Muscle of leg (tissue), 11 donors: Measurements from ENCODE around the gene OR2T3. TPM values are rescaled to one million over a fixed set of nuclear protein-coding genes. Genes with fewer than 3 reads are reported as not detected.
"Not testable (repeated sequence)": the region's sequence is repeated elsewhere in the genome, so short reads cannot be mapped to it uniquely, and the experiment has no call there.

ENCODE experiments used
- DNase-seq: peaks from one replicate; pipeline ENCODE4 v3.0.0; 2013
- H3K27ac ChIP-seq: one replicate; pipeline ENCODE4 v1.5.1; 2013; ENCODE audit warnings: mild to moderate bottlenecking, low read length, control low read depth
- H3K27me3 ChIP-seq: one replicate; pipeline ENCODE4 v1.6.1; 2013; ENCODE audit warnings: low read length; ENCODE audit not compliant: control insufficient read depth, insufficient read depth
- H3K36me3 ChIP-seq: one replicate; pipeline ENCODE4 v1.6.1; 2013; ENCODE audit warnings: low read length; ENCODE audit not compliant: control insufficient read depth, insufficient read depth
- H3K4me1 ChIP-seq: one replicate; pipeline ENCODE4 v1.6.1; 2013; ENCODE audit warnings: low read length; ENCODE audit not compliant: control insufficient read depth, insufficient read depth
- H3K4me3 ChIP-seq: one replicate; pipeline ENCODE4 v1.5.1; 2013; ENCODE audit warnings: low read length, control low read depth
- H3K9me3 ChIP-seq: replicated peaks from 2 replicates; pipeline ENCODE4 v1.6.1; 2013; ENCODE audit warnings: low read depth, low read length; ENCODE audit not compliant: control insufficient read depth
- WGBS: methylation state at CpG from one replicate; pipeline ENCODE4 v1.1.5; 2013; ENCODE audit warnings: missing lambda C conversion rate; ENCODE audit not compliant: insufficient coverage; 5-methylcytosine and 5-hydroxymethylcytosine counted together
- polyA plus RNA-seq, 8 donors: library from polyadenylated mRNA; unstranded; fragments of 120-200 nt; gene quantifications; one replicate each; pipeline versions ENCODE4 v1.2.1 to v1.2.3, GENCODE V29; 2013; ENCODE audit warnings: inconsistent platforms in 1 of 8, low replicate concordance in 1 of 8; ENCODE audit not compliant: insufficient read length in 8 of 8, insufficient read depth in 1 of 8
- total RNA-seq: library from RNA; stranded (reverse); fragments of 120-200 nt; gene quantifications from one replicate; pipeline ENCODE4 v1.2.4, GENCODE V29; 2013

The OR2T3 gene
- total and polyA plus RNA-seq, 9 donors, result not detected

DNA sequence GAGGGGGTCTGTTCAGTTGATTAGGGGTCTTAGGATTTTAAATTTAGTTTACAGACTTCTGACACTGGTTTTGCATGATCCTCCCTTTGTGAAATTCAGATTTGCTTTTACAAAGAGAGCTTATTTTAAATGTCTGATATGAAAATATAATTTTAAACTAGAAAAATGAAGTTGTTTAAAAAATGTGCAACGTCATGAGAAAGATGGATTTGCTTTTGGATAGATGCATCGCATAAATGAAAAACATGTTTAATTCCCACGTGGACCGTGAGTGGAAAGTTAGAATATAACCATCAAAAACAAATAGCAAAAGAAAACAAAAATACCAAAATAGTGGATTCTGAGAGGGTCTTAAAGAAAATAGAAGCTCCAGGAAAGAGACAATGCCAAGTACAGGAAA, 2.0 kb upstream of the OR2T3 start:
- no CpG with 5 or more reads among the region's 4 CpGs for WGBS
- H3K4me1 ChIP-seq, result no peaks in the 10 kb centered on the region
- H3K4me3 ChIP-seq, result no peak overlapping the region
- no peaks in the 10 kb centered on the region for H3K36me3 ChIP-seq
- no peak for DNase-seq
- H3K9me3 ChIP-seq, result peaks cover 8% of the 10 kb centered on the region
- H3K27ac ChIP-seq, result no peak overlapping the region
- no peaks in the 10 kb centered on the region for H3K27me3 ChIP-seq

GRCh38 chr1:248472111-248472510, 1.0 kb upstream of the OR2T3 start:
- H3K27ac ChIP-seq, H3K4me1 ChIP-seq, H3K4me3 ChIP-seq, H3K36me3 ChIP-seq, DNase-seq, H3K9me3 ChIP-seq, H3K27me3 ChIP-seq: not testable (repeated sequence)
- no CpG with 5 or more reads among the region's 2 CpGs for WGBS

GRCh38 chr1:248475660-248476059, 2.5 kb downstream of the OR2T3 start:
- whole genome bisulfite sequencing, result no CpG with 5 or more reads among the region's 1 CpG
- H3K9me3 ChIP-seq, DNase-seq, H3K4me3 ChIP-seq, H3K27me3 ChIP-seq, H3K4me1 ChIP-seq, H3K27ac ChIP-seq, H3K36me3 ChIP-seq: not testable (repeated sequence)

- H3K27ac ChIP-seq, H3K36me3 ChIP-seq, H3K4me1 ChIP-seq, H3K27me3 ChIP-seq, H3K4me3 ChIP-seq, DNase-seq, H3K9me3 ChIP-seq: not testable (repeated sequence)
- WGBS, result 81% methylated on average over 4 of the region's 13 CpGs
Measured at GRCh38 chr1:248481686-248482579, 8.8 kb downstream of the OR2T3 start.

DNA sequence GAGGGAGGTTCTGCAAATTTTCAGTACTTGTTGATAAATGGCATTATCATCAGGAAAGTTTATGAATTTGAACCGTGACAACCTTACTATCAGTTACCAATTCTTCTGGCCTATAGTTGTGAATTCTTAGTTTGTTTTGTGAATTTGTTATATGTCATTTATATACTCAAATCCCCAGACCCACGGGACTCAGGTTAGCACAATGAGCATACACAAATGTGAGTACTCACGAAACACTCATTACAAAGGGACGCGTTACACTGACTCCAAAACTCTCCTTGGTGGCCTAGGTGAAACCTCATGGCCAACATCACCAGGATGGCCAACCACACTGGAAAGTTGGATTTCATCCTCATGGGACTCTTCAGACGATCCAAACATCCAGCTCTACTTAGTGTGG, 15.1 kb downstream of the OR2T3 start, which contains the start of gene OR2T5:
Gene OR2T5, plus strand, starts transcription at position 301 of the 400 bp plus-strand sequence. Its CDS starts 0 bp downstream, at position 301.
- H3K27ac ChIP-seq, H3K27me3 ChIP-seq, H3K4me1 ChIP-seq, H3K4me3 ChIP-seq, DNase-seq, H3K9me3 ChIP-seq, H3K36me3 ChIP-seq: not testable (repeated sequence)
- WGBS, result no CpG with 5 or more reads among the region's 6 CpGs

- not testable (repeated sequence) for DNase-seq, H3K27me3 ChIP-seq, H3K4me1 ChIP-seq, H3K36me3 ChIP-seq, H3K27ac ChIP-seq, H3K4me3 ChIP-seq, H3K9me3 ChIP-seq
- WGBS, result no CpG with 5 or more reads among the region's 5 CpGs
Measured at GRCh38 chr1:248496661-248497060, 23.5 kb downstream of the OR2T3 start.

DNA sequence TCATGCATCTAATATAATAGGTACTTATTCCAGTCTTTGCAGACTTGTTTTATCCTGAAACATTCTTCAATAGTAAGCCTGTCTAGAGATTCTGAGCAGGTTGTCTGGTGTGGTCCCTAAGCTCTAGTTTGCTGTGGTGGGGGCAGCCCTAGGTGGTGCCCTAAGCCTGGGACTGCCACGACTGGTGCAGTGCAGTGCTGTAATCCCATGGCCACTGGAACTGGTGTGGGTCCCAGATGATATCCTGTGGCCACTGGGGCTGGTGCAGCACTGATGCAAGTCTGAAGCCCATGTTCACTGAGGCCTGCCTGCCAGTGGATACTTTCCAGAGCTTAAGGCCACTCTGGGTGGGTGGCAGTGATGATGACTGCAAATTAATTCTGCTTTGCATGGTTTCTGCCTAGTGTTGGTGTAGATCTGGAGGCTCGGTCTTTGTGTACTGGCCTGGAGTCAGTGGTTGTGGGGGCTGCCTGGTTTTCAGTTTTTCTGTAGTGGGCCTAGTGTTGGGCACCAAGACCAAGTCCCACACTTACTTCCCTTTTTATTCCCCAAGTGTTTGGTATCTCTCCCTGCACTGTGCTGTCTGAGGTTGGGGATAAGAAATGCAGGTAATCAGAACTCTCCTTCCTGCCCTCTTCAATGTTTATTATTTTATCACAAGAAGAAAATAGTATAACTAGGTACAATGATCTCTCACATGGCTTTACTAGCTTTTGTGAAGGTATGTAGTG, 27.3 kb downstream of the OR2T3 start:
- not testable (repeated sequence) for H3K4me3 ChIP-seq, H3K36me3 ChIP-seq, H3K27me3 ChIP-seq, H3K9me3 ChIP-seq, DNase-seq, H3K27ac ChIP-seq, H3K4me1 ChIP-seq
- WGBS, result no CpG with 5 or more reads among the region's 2 CpGs

DNA sequence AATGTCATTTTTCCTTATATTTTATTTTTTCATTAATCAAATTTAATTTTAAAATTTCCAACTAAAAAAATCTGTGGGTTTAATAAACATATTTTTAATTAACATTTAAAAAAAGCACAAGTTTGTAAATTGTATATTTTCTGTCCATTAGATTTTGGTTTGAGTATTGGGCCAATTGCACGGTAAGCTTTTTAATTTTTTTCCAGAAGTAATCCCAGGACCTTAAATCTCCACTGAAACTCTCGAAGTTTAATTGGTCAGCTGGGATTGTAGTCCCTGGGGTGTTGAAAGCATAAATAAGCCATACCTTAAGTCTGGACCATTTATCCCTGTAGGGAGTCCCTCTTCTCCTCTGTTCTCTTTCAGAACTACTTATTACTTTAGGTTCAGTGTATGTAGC, 34.6 kb downstream of the OR2T3 start, which contains the start of gene OR2G6:
Gene OR2G6, plus strand, starts transcription at position 301 of the 400 bp plus-strand sequence. CDS start 13,574 bp downstream, outside the sequence.
- no CpG with 5 or more reads among the region's 2 CpGs for whole genome bisulfite sequencing

GRCh38 chr1:248510217-248510616, 37.1 kb downstream of the OR2T3 start:
- not testable (repeated sequence) for H3K4me1 ChIP-seq, H3K27me3 ChIP-seq, DNase-seq, H3K4me3 ChIP-seq, H3K27ac ChIP-seq, H3K36me3 ChIP-seq, H3K9me3 ChIP-seq

More for the DNA sequence above, 34.6 kb downstream of the OR2T3 start, which contains the start of gene OR2G6:
- not testable (repeated sequence) for H3K4me3 ChIP-seq, H3K4me1 ChIP-seq, H3K36me3 ChIP-seq, H3K9me3 ChIP-seq, H3K27ac ChIP-seq, DNase-seq, H3K27me3 ChIP-seq

- Histone ChIP-seq H3K27me3 (no peaks in the 10 kb centered on the region), H3K4me3 (no peak overlapping the region), H3K27ac (no peak overlapping the region), H3K9me3 (peaks cover 22% of the 10 kb centered on the region), H3K36me3 (no peaks in the 10 kb centered on the region), H3K4me1 (no peaks in the 10 kb centered on the region)
- 91% methylated on average over 12 of the region's 12 CpGs for WGBS
- DNase-seq, result no peak
Measured at GRCh38 chr1:248521856-248522255, 48.7 kb downstream of the OR2T3 start.
